OCI-LY1 (cell line): ENCODE measurements around the gene DCDC1.

Source experiments
- EZH2 ChIP-seq: fragments of 200-600 bp; sonication (generic), shearing (Covaris generic); IDR thresholded peaks from 2 replicates; pipeline ENCODE4 v1.8.0; 2017; ENCODE audit warnings: borderline replicate concordance, mixed run types, mild to moderate bottlenecking, antibody characterized with exemption, low read length, moderate library complexity, mixed read lengths
- TF ChIP-seq, protein P1 (sequence below): fragments of 200-600 bp; sonication (generic), shearing (Covaris generic); IDR thresholded peaks from 2 replicates; pipeline ENCODE4 v1.5.1; 2017; ENCODE audit warnings: mild to moderate bottlenecking, antibody characterized with exemption, low read length, moderate library complexity, mixed read lengths

GRCh38 chr11:31069447-31070205 is 299.9 kb downstream of the DCDC1 start:
- TF ChIP-seq, protein P1, sequence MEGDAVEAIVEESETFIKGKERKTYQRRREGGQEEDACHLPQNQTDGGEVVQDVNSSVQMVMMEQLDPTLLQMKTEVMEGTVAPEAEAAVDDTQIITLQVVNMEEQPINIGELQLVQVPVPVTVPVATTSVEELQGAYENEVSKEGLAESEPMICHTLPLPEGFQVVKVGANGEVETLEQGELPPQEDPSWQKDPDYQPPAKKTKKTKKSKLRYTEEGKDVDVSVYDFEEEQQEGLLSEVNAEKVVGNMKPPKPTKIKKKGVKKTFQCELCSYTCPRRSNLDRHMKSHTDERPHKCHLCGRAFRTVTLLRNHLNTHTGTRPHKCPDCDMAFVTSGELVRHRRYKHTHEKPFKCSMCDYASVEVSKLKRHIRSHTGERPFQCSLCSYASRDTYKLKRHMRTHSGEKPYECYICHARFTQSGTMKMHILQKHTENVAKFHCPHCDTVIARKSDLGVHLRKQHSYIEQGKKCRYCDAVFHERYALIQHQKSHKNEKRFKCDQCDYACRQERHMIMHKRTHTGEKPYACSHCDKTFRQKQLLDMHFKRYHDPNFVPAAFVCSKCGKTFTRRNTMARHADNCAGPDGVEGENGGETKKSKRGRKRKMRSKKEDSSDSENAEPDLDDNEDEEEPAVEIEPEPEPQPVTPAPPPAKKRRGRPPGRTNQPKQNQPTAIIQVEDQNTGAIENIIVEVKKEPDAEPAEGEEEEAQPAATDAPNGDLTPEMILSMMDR = no peak
- no peak for TF ChIP-seq EZH2
